Caco-2 (cell line): ENCODE results near the gene ALX3. TPM values are rescaled to one million over a fixed set of nuclear protein-coding genes. Genes with fewer than 3 reads are reported as not detected.

Source experiments
- BruUV-seq: library from RNA; stranded (reverse); fragments of 400-500 nt; replicated peaks from 2 replicates; lab custom pipeline; 2021; lab: Mats Ljungman, UMichigan
- CTCF ChIA-PET: fragments of 300-600 bp; sonication (Branson Sonifier 250); formaldehyde crosslinking; loops from one replicate; lab custom pipeline; 2022; ENCODE audit warnings: antibody characterized with exemption; lab: Charles Lee
- POLR2A ChIA-PET: fragments of 300-600 bp; sonication (Branson Sonifier 250); formaldehyde crosslinking; loops from one replicate; lab custom pipeline; 2022; ENCODE audit warnings: antibody characterized with exemption; lab: Charles Lee
- DNase-seq, 2 experiments: peaks; one replicate each; pipeline versions ENCODE4 v3.0.0 to v3.0.0-alpha.2; 2020 to 2022
- H3K27me3 ChIP-seq: replicated peaks from 2 replicates; pipeline ENCODE4 v1.6.0; 2011; ENCODE audit warnings: low read length; ENCODE audit not compliant: control insufficient read depth, insufficient read depth
- H3K36me3 ChIP-seq: 2 replicates; pipeline ENCODE4 v1.5.1; 2011; ENCODE audit warnings: low read length; ENCODE audit not compliant: control insufficient read depth, insufficient read depth
- H3K4me1 ChIP-seq: fragments of 250-450 bp; sonication (Bioruptor Pico); 2 replicates; pipeline ENCODE4 v1.5.1; 2020; ENCODE audit warnings: mild to moderate bottlenecking
- H3K4me3 ChIP-seq: 2 replicates; pipeline ENCODE4 v1.5.1; 2011; ENCODE audit warnings: low read depth, mild to moderate bottlenecking, control low read depth, low read length
- H3K9me3 ChIP-seq: fragments of 250-450 bp; sonication (Bioruptor Pico); 2 replicates; pipeline ENCODE4 v1.5.1; 2020; ENCODE audit warnings: mild to moderate bottlenecking, moderate library complexity
- H3K27ac Mint-ChIP-seq: one replicate; pipeline ENCODE4 v1.8.0; 2022; ENCODE audit warnings: mixed read lengths; ENCODE audit not compliant: unreplicated experiment
- H3K27me3 Mint-ChIP-seq: one replicate; pipeline ENCODE4 v1.8.0; 2022; ENCODE audit warnings: mixed read lengths; ENCODE audit not compliant: insufficient read depth, unreplicated experiment
- H3K36me3 Mint-ChIP-seq: one replicate; pipeline ENCODE4 v1.8.0; 2022; ENCODE audit warnings: mild to moderate bottlenecking, mixed read lengths; ENCODE audit not compliant: insufficient read depth, unreplicated experiment
- H3K4me1 Mint-ChIP-seq: one replicate; pipeline ENCODE4 v1.8.0; 2022; ENCODE audit warnings: low read depth, mixed read lengths; ENCODE audit not compliant: unreplicated experiment
- H3K4me3 Mint-ChIP-seq: one replicate; pipeline ENCODE4 v1.8.0; 2022; ENCODE audit warnings: mild to moderate bottlenecking, moderate library complexity, mixed read lengths; ENCODE audit not compliant: unreplicated experiment
- H3K9me3 Mint-ChIP-seq: one replicate; pipeline ENCODE4 v1.8.0; 2022; ENCODE audit warnings: mixed read lengths; ENCODE audit not compliant: unreplicated experiment
- CTCF ChIP-seq, 2 experiments: fragments of 200-600 bp in 1 of 2; IDR thresholded peaks; 1 replicate in 1 of 2; 2 replicates in 1 of 2; pipeline versions ENCODE4 v1.5.1 to v1.8.0; 2011 to 2022; ENCODE audit warnings: antibody characterized with exemption in 1 of 2, control low read depth in 1 of 2, inconsistent platforms in 1 of 2, low read depth in 1 of 2, low read length in 1 of 2, mild to moderate bottlenecking in 1 of 2, moderate library complexity in 1 of 2; ENCODE audit not compliant: insufficient read depth in 1 of 2, severe bottlenecking in 1 of 2, unreplicated experiment in 1 of 2
- intact Hi-C: fragments of 100-400 bp; cut with micrococcal nuclease; formaldehyde crosslinking; loops from one replicate; pipeline ENCODE4 v1.10.0; 2022; ENCODE audit not compliant: unreplicated experiment
- total RNA-seq: library from RNA; stranded (reverse); gene quantifications from 2 replicates; pipeline ENCODE4 v1.2.3, GENCODE V29; 2022

Gene ALX3
- total RNA-seq, 1 experiment from 2014 or later = not detected

DNA sequence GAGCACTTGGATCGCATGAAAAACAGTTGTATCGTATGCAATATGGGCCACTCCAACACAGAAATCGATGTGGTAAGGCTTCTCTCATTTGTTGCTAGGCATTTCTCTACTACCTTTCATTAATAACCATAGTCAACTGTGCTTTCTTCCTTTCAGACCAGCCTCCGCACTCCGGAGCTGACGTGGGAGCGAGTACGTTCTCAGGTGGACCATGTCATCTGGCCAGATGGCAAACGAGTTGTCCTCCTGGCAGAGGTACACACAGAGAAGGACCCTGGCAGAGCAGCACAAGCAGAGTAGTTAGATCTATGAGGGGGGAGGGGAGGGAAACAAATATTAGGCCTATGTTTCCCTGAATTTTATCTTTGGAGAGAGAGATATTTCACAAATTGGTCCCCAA is 52.1 kb downstream of the ALX3 start:
- Mint-ChIP-seq H3K36me3 (peaks cover 76% of the 10 kb centered on the region), H3K27me3 (no peaks in the 10 kb centered on the region), H3K4me1 (no peaks in the 10 kb centered on the region), H3K9me3 (no peaks in the 10 kb centered on the region), H3K4me3 (no peak overlapping the region), H3K27ac (no peak overlapping the region)
- Histone ChIP-seq H3K9me3 (no peaks in the 10 kb centered on the region), H3K27me3 (no peaks in the 10 kb centered on the region), H3K36me3 (no peaks in the 10 kb centered on the region; the same call in 1 of the 2 replicates), H3K4me1 (no peaks in the 10 kb centered on the region), H3K4me3 (no peak overlapping the region)
- ChIA-PET POLR2A (no interaction called here), CTCF (no interaction called here)
- BruUV-seq = no TSS peak
- no peak for TF ChIP-seq CTCF (IDR thresholded peaks at IDR 0.05; ENCODE audit: insufficient read depth in 1 of 2, low read depth in 1 of 2, low read length in 1 of 2, severe bottlenecking in 1 of 2, unreplicated experiment in 1 of 2)
- no peak for DNase-seq
- intact Hi-C loops = no loop called here

- CTCF ChIA-PET = interaction anchor here (1.3 kb wide), 1 partner anchor 11 kb away, joined by 3 read pairs; no protein-coding TSS in a partner anchor
- POLR2A ChIA-PET = no interaction called here
- DNase-seq = no peak
- intact Hi-C loops = no loop called here
- Histone ChIP-seq H3K4me3 (no peak overlapping the region), H3K4me1 (no peaks in the 10 kb centered on the region), H3K9me3 (no peaks in the 10 kb centered on the region), H3K27me3 (no peaks in the 10 kb centered on the region), H3K36me3 (no peaks in the 10 kb centered on the region; the same call in 1 of the 2 replicates)
- no peak overlapping the region for H3K27ac Mint-ChIP-seq
- no peaks in the 10 kb centered on the region for H3K9me3 Mint-ChIP-seq
- H3K27me3 Mint-ChIP-seq = no peaks in the 10 kb centered on the region
- no peak overlapping the region for H3K4me3 Mint-ChIP-seq
- no peak for TF ChIP-seq CTCF (IDR thresholded peaks at IDR 0.05; ENCODE audit: insufficient read depth in 1 of 2, low read depth in 1 of 2, low read length in 1 of 2, severe bottlenecking in 1 of 2, unreplicated experiment in 1 of 2)
- BruUV-seq = no TSS peak
- H3K4me1 Mint-ChIP-seq = no peaks in the 10 kb centered on the region
- peaks cover 70% of the 10 kb centered on the region for H3K36me3 Mint-ChIP-seq
Observed at GRCh38 chr1:110017792-110018191, 52.7 kb downstream of the ALX3 start.

GRCh38 chr1:110012100-110012780 is 58.2 kb downstream of the ALX3 start:
- Histone ChIP-seq H3K4me1 (no peaks in the 10 kb centered on the region), H3K4me3 (no peak overlapping the region), H3K9me3 (no peaks in the 10 kb centered on the region), H3K36me3 (no peaks in the 10 kb centered on the region), H3K27me3 (no peaks in the 10 kb centered on the region)
- Mint-ChIP-seq H3K36me3 (peaks cover 48% of the 10 kb centered on the region), H3K27ac (no peak overlapping the region), H3K4me3 (no peak overlapping the region), H3K4me1 (no peaks in the 10 kb centered on the region), H3K9me3 (no peaks in the 10 kb centered on the region), H3K27me3 (no peaks in the 10 kb centered on the region)
- DNase-seq = no peak
- intact Hi-C loops = no loop called here
- TF ChIP-seq CTCF (IDR thresholded peaks at IDR 0.05; ENCODE audit: insufficient read depth in 1 of 2, low read depth in 1 of 2, low read length in 1 of 2, severe bottlenecking in 1 of 2, unreplicated experiment in 1 of 2) = no peak
- BruUV-seq = no TSS peak
- ChIA-PET CTCF (interaction anchor here (1.0 to 1.2 kb wide), 4 partner anchors 28 to 372 kb away, joined by 3 to 10 read pairs (median 4); partner anchors contain the start of gene AHCYL1), POLR2A (no interaction called here)
